NB4 (cell line): ENCODE measurements around the gene GAB2.

Experiments used
- TF ChIP-seq, protein P1 (sequence below): IDR thresholded peaks from one replicate; pipeline ENCODE4 v1.5.1; 2012; ENCODE audit warnings: low read depth, low read length
- TF ChIP-seq, protein P2 (sequence below): IDR thresholded peaks from 2 replicates; pipeline ENCODE4 v1.6.1; 2011; ENCODE audit warnings: low read depth, low read length

DNA sequence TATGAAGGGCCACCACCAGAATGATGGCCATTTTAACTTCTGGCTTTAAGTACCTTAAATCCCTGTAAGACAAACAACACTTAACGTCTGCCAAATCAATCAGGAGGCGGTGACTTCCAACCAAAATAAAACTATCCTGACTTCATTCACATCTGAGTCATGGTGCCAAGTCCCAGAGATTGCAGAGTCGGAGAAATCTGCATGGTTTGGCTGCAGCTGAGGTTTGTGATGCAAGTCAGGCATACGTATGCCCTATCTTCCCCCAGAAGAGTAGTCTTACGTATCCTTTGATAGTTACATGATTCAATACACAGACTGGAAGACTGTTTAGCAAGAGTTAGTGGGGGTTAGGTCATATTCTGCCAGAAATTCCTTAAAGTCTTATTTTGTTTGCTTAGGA lies 1.7 kb upstream of the GAB2 start:
- TF ChIP-seq, protein P1, sequence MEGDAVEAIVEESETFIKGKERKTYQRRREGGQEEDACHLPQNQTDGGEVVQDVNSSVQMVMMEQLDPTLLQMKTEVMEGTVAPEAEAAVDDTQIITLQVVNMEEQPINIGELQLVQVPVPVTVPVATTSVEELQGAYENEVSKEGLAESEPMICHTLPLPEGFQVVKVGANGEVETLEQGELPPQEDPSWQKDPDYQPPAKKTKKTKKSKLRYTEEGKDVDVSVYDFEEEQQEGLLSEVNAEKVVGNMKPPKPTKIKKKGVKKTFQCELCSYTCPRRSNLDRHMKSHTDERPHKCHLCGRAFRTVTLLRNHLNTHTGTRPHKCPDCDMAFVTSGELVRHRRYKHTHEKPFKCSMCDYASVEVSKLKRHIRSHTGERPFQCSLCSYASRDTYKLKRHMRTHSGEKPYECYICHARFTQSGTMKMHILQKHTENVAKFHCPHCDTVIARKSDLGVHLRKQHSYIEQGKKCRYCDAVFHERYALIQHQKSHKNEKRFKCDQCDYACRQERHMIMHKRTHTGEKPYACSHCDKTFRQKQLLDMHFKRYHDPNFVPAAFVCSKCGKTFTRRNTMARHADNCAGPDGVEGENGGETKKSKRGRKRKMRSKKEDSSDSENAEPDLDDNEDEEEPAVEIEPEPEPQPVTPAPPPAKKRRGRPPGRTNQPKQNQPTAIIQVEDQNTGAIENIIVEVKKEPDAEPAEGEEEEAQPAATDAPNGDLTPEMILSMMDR = no peak
- TF ChIP-seq, protein P2, sequence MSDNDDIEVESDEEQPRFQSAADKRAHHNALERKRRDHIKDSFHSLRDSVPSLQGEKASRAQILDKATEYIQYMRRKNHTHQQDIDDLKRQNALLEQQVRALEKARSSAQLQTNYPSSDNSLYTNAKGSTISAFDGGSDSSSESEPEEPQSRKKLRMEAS = no peak
